Mesendoderm (in vitro differentiated cells): Measurements from ENCODE around the gene HES5.

Source experiments
- DNase-seq: peaks from one replicate; pipeline ENCODE4 v3.0.0; 2013
- H2AK5ac ChIP-seq: 2 replicates; pipeline ENCODE4 v1.6.1; 2013; ENCODE audit warnings: low read length, inconsistent platforms
- H2BK120ac ChIP-seq: 2 replicates; pipeline ENCODE4 v1.6.1; 2013; ENCODE audit warnings: low read depth, mild to moderate bottlenecking, low read length, moderate library complexity, mixed read lengths
- H2BK15ac ChIP-seq: replicated peaks from 2 replicates; pipeline ENCODE4 v1.6.1; 2013; ENCODE audit warnings: low read depth, mild to moderate bottlenecking, moderate library complexity
- H2BK5ac ChIP-seq: 2 replicates; pipeline ENCODE4 v1.6.1; 2013; ENCODE audit warnings: low read length, inconsistent platforms
- H3K18ac ChIP-seq: 2 replicates; pipeline ENCODE4 v1.6.1; 2013; ENCODE audit warnings: mild to moderate bottlenecking, low read length, mixed read lengths
- H3K23ac ChIP-seq: one replicate; pipeline ENCODE4 v1.6.1; 2013; ENCODE audit warnings: low read length
- H3K27ac ChIP-seq: 2 replicates; pipeline ENCODE4 v1.5.1; 2013; ENCODE audit warnings: low read depth, mild to moderate bottlenecking, inconsistent platforms, low read length, moderate library complexity
- H3K27me3 ChIP-seq: 2 replicates; pipeline ENCODE4 v1.6.1; 2013; ENCODE audit warnings: low read length, control low read depth, mild to moderate bottlenecking, inconsistent platforms; ENCODE audit not compliant: insufficient read depth, poor library complexity
- H3K36me3 ChIP-seq: 2 replicates; pipeline ENCODE4 v1.6.1; 2013; ENCODE audit warnings: low read length, inconsistent platforms; ENCODE audit not compliant: control insufficient read depth, insufficient read depth
- H3K4ac ChIP-seq: one replicate; pipeline ENCODE4 v1.6.1; 2013; ENCODE audit warnings: low read depth, mild to moderate bottlenecking, low read length, moderate library complexity
- H3K4me1 ChIP-seq: 2 replicates; pipeline ENCODE4 v1.6.1; 2013; ENCODE audit warnings: low read depth, low read length, inconsistent platforms; ENCODE audit not compliant: control insufficient read depth
- H3K4me2 ChIP-seq: 2 replicates; pipeline ENCODE4 v1.6.1; 2013; ENCODE audit warnings: low read length
- H3K4me3 ChIP-seq: 2 replicates; pipeline ENCODE4 v1.5.1; 2013; ENCODE audit warnings: mild to moderate bottlenecking, low read length
- H3K56ac ChIP-seq: one replicate; pipeline ENCODE4 v1.6.1; 2013; ENCODE audit warnings: low read length
- H3K79me1 ChIP-seq: 2 replicates; pipeline ENCODE4 v1.6.1; 2013; ENCODE audit warnings: low read length, inconsistent platforms
- H3K79me2 ChIP-seq: 2 replicates; pipeline ENCODE4 v1.6.1; 2013; ENCODE audit warnings: mild to moderate bottlenecking, low read length; ENCODE audit not compliant: control insufficient read depth, insufficient read depth
- H3K9ac ChIP-seq: 2 replicates; pipeline ENCODE4 v1.6.1; 2013; ENCODE audit warnings: low read length, inconsistent platforms
- H4K5ac ChIP-seq: one replicate; pipeline ENCODE4 v1.6.1; 2013; ENCODE audit warnings: low read length
- H4K8ac ChIP-seq: one replicate; pipeline ENCODE4 v1.6.1; 2013; ENCODE audit warnings: low read depth, mild to moderate bottlenecking, control low read depth, low read length, moderate library complexity
- WGBS: extraction: QIAGEN DNeasy Blood & Tissue Kit; methylation state at CpG from one replicate; pipeline ENCODE4 v1.1.7; 2013; ENCODE audit warnings: low lambda C conversion rate, missing lambda C conversion rate; ENCODE audit not compliant: insufficient coverage; ENCODE audit errors: extremely low coverage; 5-methylcytosine and 5-hydroxymethylcytosine counted together

The HES5 gene

GRCh38 chr1:2537784-2538115 lies 7.7 kb upstream of the HES5 start:
- no peak overlapping the region for H2AK5ac ChIP-seq
- H4K8ac ChIP-seq: no peak overlapping the region
- no peaks in the 10 kb centered on the region for H3K27me3 ChIP-seq
- no peaks in the 10 kb centered on the region for H3K36me3 ChIP-seq
- no peak overlapping the region for H3K27ac ChIP-seq
- H3K4ac ChIP-seq: no peak overlapping the region
- H3K56ac ChIP-seq: no peak overlapping the region
- H2BK5ac ChIP-seq: no peak overlapping the region
- H2BK15ac ChIP-seq: no peak overlapping the region
- no peak overlapping the region for H2BK120ac ChIP-seq
- WGBS: no CpG with 5 or more reads among the region's 9 CpGs
- H3K18ac ChIP-seq: no peak overlapping the region
- no peaks in the 10 kb centered on the region for H3K79me1 ChIP-seq
- H3K4me1 ChIP-seq: no peaks in the 10 kb centered on the region
- no peak overlapping the region for H3K4me2 ChIP-seq
- H3K79me2 ChIP-seq: no peaks in the 10 kb centered on the region
- H4K5ac ChIP-seq: no peak overlapping the region
- DNase-seq: no peak
- no peak overlapping the region for H3K4me3 ChIP-seq
- no peak overlapping the region for H3K23ac ChIP-seq
- no peak overlapping the region for H3K9ac ChIP-seq

GRCh38 chr1:2535981-2536380 lies 5.9 kb upstream of the HES5 start:
- DNase-seq: no peak
- no peak overlapping the region for H4K5ac ChIP-seq
- no peaks in the 10 kb centered on the region for H3K36me3 ChIP-seq
- no peak overlapping the region for H3K23ac ChIP-seq
- H2AK5ac ChIP-seq: no peak overlapping the region
- H2BK15ac ChIP-seq: no peak overlapping the region
- WGBS: no CpG with 5 or more reads among the region's 9 CpGs
- H3K27me3 ChIP-seq: peaks cover 4% of the 10 kb centered on the region
- no peak overlapping the region for H3K4ac ChIP-seq
- no peak overlapping the region for H3K56ac ChIP-seq
- no peak overlapping the region for H3K9ac ChIP-seq
- no peak overlapping the region for H2BK120ac ChIP-seq
- no peak overlapping the region for H2BK5ac ChIP-seq
- H3K4me3 ChIP-seq: no peak overlapping the region
- no peak overlapping the region for H3K27ac ChIP-seq
- no peaks in the 10 kb centered on the region for H3K79me2 ChIP-seq
- no peak overlapping the region for H4K8ac ChIP-seq
- H3K4me1 ChIP-seq: no peaks in the 10 kb centered on the region
- no peak overlapping the region for H3K18ac ChIP-seq
- no peak overlapping the region for H3K4me2 ChIP-seq
- H3K79me1 ChIP-seq: no peaks in the 10 kb centered on the region

GRCh38 chr1:2535455-2535854 lies 5.4 kb upstream of the HES5 start:
- Histone ChIP-seq H2AK5ac (no peak overlapping the region), H3K79me2 (no peaks in the 10 kb centered on the region), H3K4me3 (no peak overlapping the region), H3K4me1 (no peaks in the 10 kb centered on the region), H3K79me1 (no peaks in the 10 kb centered on the region), H2BK5ac (no peak overlapping the region), H4K8ac (no peak overlapping the region), H3K23ac (no peak overlapping the region), H2BK120ac (no peak overlapping the region), H3K56ac (peak overlapping the region; percentile 15), H3K18ac (no peak overlapping the region), H2BK15ac (no peak overlapping the region), H3K27me3 (peaks cover 9% of the 10 kb centered on the region), H3K9ac (no peak overlapping the region), H4K5ac (no peak overlapping the region), H3K27ac (no peak overlapping the region), H3K4ac (no peak overlapping the region), H3K36me3 (no peaks in the 10 kb centered on the region), H3K4me2 (no peak overlapping the region)
- no CpG with 5 or more reads among the region's 27 CpGs for WGBS
- DNase-seq: no peak

GRCh38 chr1:2534687-2535441 lies 4.8 kb upstream of the HES5 start:
- Histone ChIP-seq H3K4ac (no peak overlapping the region), H3K18ac (no peak overlapping the region), H3K4me1 (no peaks in the 10 kb centered on the region), H3K23ac (no peak overlapping the region), H3K56ac (no peak overlapping the region), H3K4me3 (no peak overlapping the region), H2AK5ac (no peak overlapping the region), H2BK120ac (no peak overlapping the region), H3K36me3 (no peaks in the 10 kb centered on the region), H3K27me3 (peaks cover 12% of the 10 kb centered on the region), H3K79me1 (no peaks in the 10 kb centered on the region), H3K27ac (no peak overlapping the region), H4K8ac (no peak overlapping the region), H4K5ac (no peak overlapping the region), H3K79me2 (no peaks in the 10 kb centered on the region), H2BK15ac (no peak overlapping the region), H3K4me2 (no peak overlapping the region), H2BK5ac (no peak overlapping the region), H3K9ac (no peak overlapping the region)
- DNase-seq: peak; percentile 70
- no CpG with 5 or more reads among the region's 18 CpGs for WGBS

GRCh38 chr1:2534315-2534686 lies 4.2 kb upstream of the HES5 start:
- H3K4ac ChIP-seq: no peak overlapping the region
- H4K5ac ChIP-seq: no peak overlapping the region
- H3K18ac ChIP-seq: no peak overlapping the region
- no CpG with 5 or more reads among the region's 7 CpGs for WGBS
- no peak for DNase-seq
- no peak overlapping the region for H2AK5ac ChIP-seq
- H3K79me1 ChIP-seq: no peaks in the 10 kb centered on the region
- no peak overlapping the region for H3K4me2 ChIP-seq
- no peak overlapping the region for H3K56ac ChIP-seq
- no peak overlapping the region for H3K27ac ChIP-seq
- no peak overlapping the region for H2BK5ac ChIP-seq
- H3K27me3 ChIP-seq: peaks cover 14% of the 10 kb centered on the region
- no peak overlapping the region for H3K23ac ChIP-seq
- no peaks in the 10 kb centered on the region for H3K36me3 ChIP-seq
- H3K4me1 ChIP-seq: no peaks in the 10 kb centered on the region
- H2BK15ac ChIP-seq: no peak overlapping the region
- no peak overlapping the region for H3K9ac ChIP-seq
- no peak overlapping the region for H2BK120ac ChIP-seq
- H3K4me3 ChIP-seq: no peak overlapping the region
- no peaks in the 10 kb centered on the region for H3K79me2 ChIP-seq
- no peak overlapping the region for H4K8ac ChIP-seq

GRCh38 chr1:2533365-2533764 lies 3.3 kb upstream of the HES5 start:
- Histone ChIP-seq H3K23ac (no peak overlapping the region), H3K79me1 (no peaks in the 10 kb centered on the region), H3K18ac (no peak overlapping the region), H3K9ac (no peak overlapping the region), H2BK120ac (no peak overlapping the region), H4K5ac (no peak overlapping the region), H2AK5ac (no peak overlapping the region), H3K56ac (no peak overlapping the region), H3K27ac (no peak overlapping the region), H2BK15ac (no peak overlapping the region), H2BK5ac (no peak overlapping the region), H3K4me2 (no peak overlapping the region), H3K27me3 (peaks cover 19% of the 10 kb centered on the region), H3K4me1 (no peaks in the 10 kb centered on the region), H3K36me3 (no peaks in the 10 kb centered on the region), H3K4me3 (no peak overlapping the region), H4K8ac (no peak overlapping the region), H3K4ac (no peak overlapping the region), H3K79me2 (no peaks in the 10 kb centered on the region)
- WGBS: no CpG with 5 or more reads among the region's 11 CpGs
- DNase-seq: no peak
